ENCODE data around the gene SLX4IP.

SLX4IP gene

GRCh38 chr20:10443936-10444335 lies 8.8 kb downstream of the SLX4IP start (continued):
- TF ChIP-seq ZBTB49 (tag by site-specific recombination; IDR thresholded peaks at IDR 0.05; ENCODE audit: low read depth): no peak
- no peak for TF ChIP-seq BCL11A (tag by site-specific recombination; IDR thresholded peaks at IDR 0.05; ENCODE audit: low read depth)
- no peak for TF ChIP-seq KLF7 (tag by site-specific recombination; IDR thresholded peaks at IDR 0.05; ENCODE audit: borderline replicate concordance)
- TF ChIP-seq ZBTB20 (tag by site-specific recombination; IDR thresholded peaks at IDR 0.05): no peak
- TF ChIP-seq ZNF175 (tag by site-specific recombination; IDR thresholded peaks at IDR 0.05): no peak
- no peak for TF ChIP-seq ZNF280C (tag by site-specific recombination; IDR thresholded peaks at IDR 0.05)
- no peak for TF ChIP-seq ZNF239 (tag by site-specific recombination; IDR thresholded peaks at IDR 0.05)
- no peak for TF ChIP-seq CTCF (tag by site-specific recombination; IDR thresholded peaks at IDR 0.05)
- no peak for TF ChIP-seq ZNF10 (tag by site-specific recombination; IDR thresholded peaks at IDR 0.05)
- TF ChIP-seq HIC1 (tag by site-specific recombination; IDR thresholded peaks at IDR 0.05): no peak

GRCh38 chr20:10445758-10446157 lies 10.7 kb downstream of the SLX4IP start:
- ChIA-PET CTCF (no interaction called here), POLR2A (no interaction called here)
- no peak overlapping the region for H3K27ac ChIP-seq (ENCODE audit: extremely low read depth, low read depth, low read length)
- H3K4me1 ChIP-seq (ENCODE audit: control insufficient read depth, insufficient read depth, low read length): peaks cover 3% of the 10 kb centered on the region; the same call in 1 of the 2 replicates
- no peaks in the 10 kb centered on the region for H3K36me3 ChIP-seq (ENCODE audit: control insufficient read depth in 2 of 2, insufficient read depth in 1 of 2, low read length in 2 of 2)
- H3K9me3 ChIP-seq (ENCODE audit: control insufficient read depth, insufficient read depth, low read depth, low read length): no peaks in the 10 kb centered on the region
- no peak for TF ChIP-seq GFI1B (tag by site-specific recombination; IDR thresholded peaks at IDR 0.05)
- no peak overlapping the region for H3K4me3 ChIP-seq (ENCODE audit: low read depth, low read length)

GRCh38 chr20:10447028-10447427 lies 11.9 kb downstream of the SLX4IP start:
- CTCF ChIA-PET: no interaction called here
- Histone ChIP-seq H3K9me3 (ENCODE audit: control insufficient read depth, insufficient read depth, low read depth, low read length) (no peaks in the 10 kb centered on the region), H3K36me3 (ENCODE audit: control insufficient read depth in 2 of 2, insufficient read depth in 1 of 2, low read length in 2 of 2) (no peaks in the 10 kb centered on the region), H3K4me1 (ENCODE audit: control insufficient read depth, insufficient read depth, low read length) (peaks cover 3% of the 10 kb centered on the region; the same call in 1 of the 2 replicates), H3K27ac (ENCODE audit: extremely low read depth, low read depth, low read length) (no peak overlapping the region), H3K4me3 (ENCODE audit: low read depth, low read length) (no peak overlapping the region)
- POLR2A ChIA-PET: no interaction called here
- TF ChIP-seq ZNF416 (tag by site-specific recombination; IDR thresholded peaks at IDR 0.05): no peak
- no peak for TF ChIP-seq ZBTB48 (tag by site-specific recombination; IDR thresholded peaks at IDR 0.05)
- no peak for TF ChIP-seq CTCF (tag by site-specific recombination; IDR thresholded peaks at IDR 0.05)
- TF ChIP-seq ZNF626 (tag by site-specific recombination; IDR thresholded peaks at IDR 0.05): no peak
- TF ChIP-seq ZNF529 (tag by site-specific recombination; IDR thresholded peaks at IDR 0.05; ENCODE audit: insufficient replicate concordance): no peak
- TF ChIP-seq ZNF202 (tag by site-specific recombination; IDR thresholded peaks at IDR 0.05; ENCODE audit: borderline replicate concordance): no peak
- TF ChIP-seq ZNF544 (tag by site-specific recombination; IDR thresholded peaks at IDR 0.05): no peak
- TF ChIP-seq ZNF16 (tag by site-specific recombination; IDR thresholded peaks at IDR 0.05; ENCODE audit: low read depth): no peak
- no peak for TF ChIP-seq ZBTB21 (tag by site-specific recombination; IDR thresholded peaks at IDR 0.05)
- no peak for TF ChIP-seq ZNF777 (tag by site-specific recombination; IDR thresholded peaks at IDR 0.05; ENCODE audit: borderline replicate concordance)
- TF ChIP-seq ZNF76 (tag by site-specific recombination; IDR thresholded peaks at IDR 0.05; ENCODE audit: borderline replicate concordance, low read depth): peak; percentile 57; the same call in 1 of the 2 replicates

All from HEK293 (cell line).